Activated CD8-positive, alpha-beta T cell treated with anti-CD3 and anti-CD28 coated beads for 36 hours (primary cell): ENCODE results near the gene NCOA7. TPM values are rescaled to one million over a fixed set of nuclear protein-coding genes. Genes with fewer than 3 reads are reported as not detected.

Experiments
- ATAC-seq: fragments of 200-7000 bp; cut with Tn5 transposase; one replicate; pipeline ENCODE4 v1.10.0; 2021; ENCODE audit warnings: mild to moderate bottlenecking, moderate library complexity
- CTCF ChIA-PET: fragments of 350-600 bp; sonication (Branson Sonifier 250); formaldehyde crosslinking; loops from one replicate; lab custom pipeline; 2021; ENCODE audit warnings: antibody characterized with exemption; lab: Charles Lee
- POLR2A ChIA-PET: fragments of 350-600 bp; sonication (Branson Sonifier 250); formaldehyde crosslinking; loops from one replicate; lab custom pipeline; 2021; ENCODE audit warnings: antibody characterized with exemption; lab: Charles Lee
- DNase-seq: peaks from one replicate; pipeline ENCODE4 v3.0.0-alpha.2; 2020
- H3K27ac Mint-ChIP-seq: one replicate; pipeline ENCODE4 v1.8.0; 2021; ENCODE audit warnings: mild to moderate bottlenecking, mixed read lengths
- H3K27me3 Mint-ChIP-seq: one replicate; pipeline ENCODE4 v1.8.0; 2021; ENCODE audit warnings: mixed read lengths
- H3K36me3 Mint-ChIP-seq: one replicate; pipeline ENCODE4 v1.8.0; 2021; ENCODE audit warnings: low read depth, mixed read lengths
- H3K4me1 Mint-ChIP-seq: one replicate; pipeline ENCODE4 v1.8.0; 2021; ENCODE audit warnings: low read depth, mixed read lengths
- H3K4me3 Mint-ChIP-seq: one replicate; pipeline ENCODE4 v1.8.0; 2021; ENCODE audit warnings: mild to moderate bottlenecking, moderate library complexity, mixed read lengths
- H3K9me3 Mint-ChIP-seq: one replicate; pipeline ENCODE4 v1.8.0; 2021; ENCODE audit warnings: mixed read lengths
- intact Hi-C: fragments of 100-400 bp; cut with micrococcal nuclease; formaldehyde crosslinking; loops from one replicate; pipeline ENCODE4 v1.10.0; 2022
- total RNA-seq, 2 experiments: library from RNA; stranded (reverse); gene quantifications; one replicate each; pipeline ENCODE4 v1.2.3, GENCODE V29; 2021
- TF ChIP-seq, protein P1 (sequence below): fragments of 200-600 bp; IDR thresholded peaks from one replicate; pipeline ENCODE4 v1.8.0; 2022; ENCODE audit warnings: antibody characterized with exemption, mild to moderate bottlenecking

Gene NCOA7
- total RNA-seq, 2 experiments from 2014 or later = 43.4 to 44.9 TPM

GRCh38 chr6:125749865-125750691 lies 40.7 kb upstream of the NCOA7 start:
- ChIA-PET POLR2A (interaction anchor here (1.0 kb wide), 1 partner anchor 237 kb away, joined by 3 read pairs; no protein-coding TSS in a partner anchor), CTCF (interaction anchor here (2.1 to 2.2 kb wide), 2 partner anchors 436 to 439 kb away, joined by 10 to 23 read pairs; no protein-coding TSS in a partner anchor)
- intact Hi-C loops = no loop called here
- no peaks in the 10 kb centered on the region for H3K9me3 Mint-ChIP-seq
- no peaks in the 10 kb centered on the region for H3K36me3 Mint-ChIP-seq
- H3K27me3 Mint-ChIP-seq = peaks cover 59% of the 10 kb centered on the region
- TF ChIP-seq, protein P1, sequence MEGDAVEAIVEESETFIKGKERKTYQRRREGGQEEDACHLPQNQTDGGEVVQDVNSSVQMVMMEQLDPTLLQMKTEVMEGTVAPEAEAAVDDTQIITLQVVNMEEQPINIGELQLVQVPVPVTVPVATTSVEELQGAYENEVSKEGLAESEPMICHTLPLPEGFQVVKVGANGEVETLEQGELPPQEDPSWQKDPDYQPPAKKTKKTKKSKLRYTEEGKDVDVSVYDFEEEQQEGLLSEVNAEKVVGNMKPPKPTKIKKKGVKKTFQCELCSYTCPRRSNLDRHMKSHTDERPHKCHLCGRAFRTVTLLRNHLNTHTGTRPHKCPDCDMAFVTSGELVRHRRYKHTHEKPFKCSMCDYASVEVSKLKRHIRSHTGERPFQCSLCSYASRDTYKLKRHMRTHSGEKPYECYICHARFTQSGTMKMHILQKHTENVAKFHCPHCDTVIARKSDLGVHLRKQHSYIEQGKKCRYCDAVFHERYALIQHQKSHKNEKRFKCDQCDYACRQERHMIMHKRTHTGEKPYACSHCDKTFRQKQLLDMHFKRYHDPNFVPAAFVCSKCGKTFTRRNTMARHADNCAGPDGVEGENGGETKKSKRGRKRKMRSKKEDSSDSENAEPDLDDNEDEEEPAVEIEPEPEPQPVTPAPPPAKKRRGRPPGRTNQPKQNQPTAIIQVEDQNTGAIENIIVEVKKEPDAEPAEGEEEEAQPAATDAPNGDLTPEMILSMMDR = no peak
- H3K4me1 Mint-ChIP-seq = peaks cover 27% of the 10 kb centered on the region
- no peak for DNase-seq
- no peak for ATAC-seq
- H3K27ac Mint-ChIP-seq = no peak overlapping the region
- peak overlapping the region; percentile 73 for H3K4me3 Mint-ChIP-seq

GRCh38 chr6:125750692-125751333 lies 39.9 kb upstream of the NCOA7 start:
- TF ChIP-seq, protein P1 = no peak
- Mint-ChIP-seq H3K27ac (no peak overlapping the region), H3K9me3 (no peaks in the 10 kb centered on the region), H3K4me3 (peak overlapping the region; percentile 73), H3K27me3 (peaks cover 54% of the 10 kb centered on the region), H3K4me1 (peaks cover 27% of the 10 kb centered on the region), H3K36me3 (no peaks in the 10 kb centered on the region)
- ChIA-PET POLR2A (no interaction called here), CTCF (interaction anchor here (1.3 to 2.2 kb wide), 4 partner anchors 8 to 440 kb away, joined by 3 to 23 read pairs (median 8); no protein-coding TSS in a partner anchor)
- intact Hi-C loops = no loop called here
- DNase-seq (no peak), ATAC-seq (no peak)

DNA sequence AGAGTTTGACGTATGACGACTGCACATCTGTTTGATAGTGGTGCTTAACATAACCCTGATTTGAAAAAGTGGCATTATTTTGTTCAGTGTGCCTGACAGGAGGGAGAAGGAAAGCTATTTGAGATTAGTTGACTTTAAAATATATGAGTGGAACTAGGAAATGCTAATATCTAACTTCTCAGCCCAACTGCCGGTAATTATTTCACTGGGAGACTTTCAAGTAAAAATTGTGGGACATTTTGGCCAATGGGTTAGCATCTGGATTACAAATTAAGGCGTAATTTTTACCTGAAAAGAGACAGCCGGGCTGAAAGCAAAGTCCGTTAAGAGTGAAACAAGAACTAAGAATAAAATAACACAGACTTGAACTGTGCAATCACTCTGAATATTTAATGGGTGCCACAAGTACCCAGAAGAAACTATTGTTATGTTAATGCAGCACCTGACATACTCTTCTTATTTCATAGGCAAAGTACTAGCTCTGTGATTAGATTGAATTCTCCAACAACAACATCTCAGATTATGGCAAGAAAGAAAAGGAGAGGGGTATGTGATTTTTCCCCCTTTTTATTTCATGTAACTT lies 39.3 kb upstream of the NCOA7 start:
- CTCF ChIA-PET = interaction anchor here (1.3 to 2.2 kb wide), 4 partner anchors 9 to 441 kb away, joined by 3 to 23 read pairs (median 8); no protein-coding TSS in a partner anchor
- H3K9me3 Mint-ChIP-seq = no peaks in the 10 kb centered on the region

GRCh38 chr6:125752773-125753172 lies 38.0 kb upstream of the NCOA7 start:
- Mint-ChIP-seq H3K27me3 (peaks cover 43% of the 10 kb centered on the region), H3K4me3 (no peak overlapping the region), H3K4me1 (peaks cover 15% of the 10 kb centered on the region), H3K9me3 (no peaks in the 10 kb centered on the region), H3K27ac (no peak overlapping the region), H3K36me3 (no peaks in the 10 kb centered on the region)
- ChIA-PET POLR2A (no interaction called here), CTCF (interaction anchor here (0.6 to 2.4 kb wide), 17 partner anchors 11 to 452 kb away, joined by 3 to 44 read pairs (median 5); partner anchors contain the start of genes HDDC2, HINT3 and NCOA7)
- TF ChIP-seq, protein P1 = no peak
- ATAC-seq (no peak), DNase-seq (no peak)
- intact Hi-C loops = no loop called here

More for the DNA sequence above, 39.3 kb upstream of the NCOA7 start:
- intact Hi-C loops = no loop called here
- no peak overlapping the region for H3K4me3 Mint-ChIP-seq
- POLR2A ChIA-PET = no interaction called here
- H3K27ac Mint-ChIP-seq = no peak overlapping the region
- no peaks in the 10 kb centered on the region for H3K36me3 Mint-ChIP-seq
- DNase-seq (no peak), ATAC-seq (no peak)
- H3K27me3 Mint-ChIP-seq = peaks cover 48% of the 10 kb centered on the region
- TF ChIP-seq, protein P1 = no peak
- peaks cover 23% of the 10 kb centered on the region for H3K4me1 Mint-ChIP-seq
